NCI-H524 (cell line): ENCODE measurements around the gene OSR1.
"Not testable (repeated sequence)": the region's sequence is repeated elsewhere in the genome, so short reads cannot be mapped to it uniquely, and the experiment has no call there.

Experiments used
- DNase-seq, 2 experiments: peaks; one replicate each; lab custom pipeline; 2025; lab: John Stamatoyannopoulos, UW

Gene OSR1

GRCh38 chr2:19358242-19359020, at the start of gene OSR1:
Gene OSR1 (minus strand): TSS chr2:19358623. CDS start chr2:19353805, 4,818 bp downstream.
- DNase-seq = peak; percentile 64 to 79

GRCh38 chr2:19403785-19404184, 45.4 kb upstream of the OSR1 start:
- DNase-seq = no peak

- DNase-seq = no peak
Observed at GRCh38 chr2:19392191-19392590, 33.8 kb upstream of the OSR1 start.

GRCh38 chr2:19389469-19389868, 31.0 kb upstream of the OSR1 start:
- DNase-seq = not testable (repeated sequence)

DNA sequence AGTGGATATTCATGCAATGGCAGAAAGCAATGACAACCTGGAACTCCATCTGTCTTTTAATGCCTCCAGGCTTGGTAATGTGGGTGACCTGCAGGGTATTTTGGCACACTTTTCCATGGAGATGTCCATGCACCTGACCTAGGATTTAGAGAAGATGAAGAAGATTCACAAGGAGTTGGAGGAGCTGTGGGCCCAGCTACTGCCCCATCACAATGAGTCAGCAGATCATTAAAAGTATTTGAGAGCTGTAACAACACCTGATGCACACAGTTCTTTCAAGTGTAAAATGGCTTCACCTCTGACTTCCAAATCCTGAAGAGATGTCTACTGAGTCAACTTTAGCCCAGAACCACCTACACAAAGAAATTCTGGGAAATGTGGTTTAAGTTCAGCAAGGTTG, 22.1 kb upstream of the OSR1 start:
- no peak for DNase-seq

GRCh38 chr2:19378939-19379338, 20.5 kb upstream of the OSR1 start:
- DNase-seq = no peak

DNA sequence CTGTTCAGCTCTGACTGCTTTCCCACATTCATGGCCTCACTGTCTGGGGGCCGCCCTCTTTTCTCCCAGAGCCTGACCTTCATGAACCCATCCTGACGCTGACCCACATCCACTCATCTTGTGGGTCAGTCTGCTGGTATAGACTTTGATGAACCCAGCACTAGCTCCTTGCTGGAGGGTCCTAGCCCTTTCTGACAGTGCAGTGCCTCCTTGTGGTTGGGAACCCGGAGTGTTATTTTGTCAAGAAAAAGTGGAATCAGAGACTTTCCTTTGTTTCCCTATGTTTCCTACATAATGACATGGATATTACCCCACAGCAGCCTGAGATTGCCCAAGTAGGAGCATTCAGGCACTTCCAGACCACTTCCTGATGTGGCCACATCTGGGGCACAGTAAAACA, 19.3 kb upstream of the OSR1 start:
- DNase-seq = no peak

- DNase-seq = no peak
Observed at GRCh38 chr2:19373352-19373751, 14.9 kb upstream of the OSR1 start.

GRCh38 chr2:19371996-19372582, 13.7 kb upstream of the OSR1 start:
- DNase-seq = no peak

DNA sequence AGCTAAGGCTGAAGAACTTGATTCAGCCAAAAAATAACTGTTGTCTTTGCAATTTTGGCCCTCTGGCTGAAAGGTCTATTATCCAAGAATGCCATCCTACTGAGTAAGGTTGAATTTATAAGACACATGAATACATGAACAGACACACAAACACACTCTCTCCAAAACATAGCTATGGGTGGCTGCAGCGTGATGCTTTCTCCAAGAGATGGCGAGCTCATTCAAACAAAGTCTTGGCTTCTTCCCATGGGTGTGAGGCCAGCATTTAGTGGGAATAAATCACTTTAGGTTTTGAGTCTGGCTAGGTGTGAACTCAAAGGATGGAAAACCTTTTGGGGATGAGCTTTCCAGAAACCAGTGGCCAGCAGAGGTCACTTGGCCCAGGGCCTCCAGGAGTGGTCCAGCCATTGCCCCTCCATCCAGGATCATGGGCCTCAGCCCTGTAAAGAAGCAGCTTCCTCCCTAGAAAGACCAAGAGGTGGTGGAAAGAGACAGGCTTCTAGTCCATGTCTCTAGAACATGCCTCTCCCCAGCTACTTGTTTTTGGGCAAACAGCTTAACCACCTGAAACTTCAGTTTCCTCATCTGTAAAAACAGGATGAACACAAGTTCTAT, 11.0 kb upstream of the OSR1 start:
- DNase-seq = peak in 1 of 2 experiments; percentile 56

DNA sequence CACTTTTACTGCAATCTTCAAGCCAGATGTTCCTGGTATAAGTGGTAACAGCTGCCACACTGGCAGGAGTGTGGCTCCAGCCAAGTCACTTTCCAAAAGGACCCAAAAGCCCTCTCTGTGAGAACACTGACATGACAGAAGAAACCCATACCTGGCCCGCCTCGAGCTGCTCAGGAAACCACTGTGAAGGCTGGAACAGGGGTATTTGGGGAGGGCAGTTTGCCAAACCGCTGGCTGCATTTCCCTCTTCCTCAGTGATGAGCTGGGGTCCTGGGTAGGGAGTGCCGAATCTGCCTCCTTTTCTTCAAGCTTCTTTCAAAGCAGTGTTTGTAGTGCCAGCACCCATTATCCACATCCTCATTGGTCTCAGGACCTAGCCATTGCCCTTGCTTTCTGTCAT, 10.3 kb upstream of the OSR1 start:
- no peak for DNase-seq

DNA sequence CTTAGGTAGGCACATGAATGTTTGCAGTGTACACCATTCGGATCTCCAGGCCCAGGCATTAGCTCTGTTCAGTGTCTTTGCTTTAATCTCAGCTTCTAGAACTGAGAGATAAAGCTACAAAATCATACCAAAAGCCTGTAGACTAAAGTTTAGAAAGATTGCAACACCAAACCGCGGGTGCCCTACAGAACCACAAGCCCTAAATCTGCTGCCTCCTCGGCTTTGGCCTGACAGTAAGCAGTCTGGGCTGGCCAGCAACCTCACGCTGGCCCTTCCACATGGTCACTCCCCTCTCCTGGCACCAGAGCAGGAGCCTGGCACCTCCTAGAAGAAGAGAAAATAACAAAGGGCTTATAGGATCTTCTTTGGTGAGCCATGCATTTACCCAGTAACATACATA, 8.9 kb upstream of the OSR1 start:
- no peak for DNase-seq

DNA sequence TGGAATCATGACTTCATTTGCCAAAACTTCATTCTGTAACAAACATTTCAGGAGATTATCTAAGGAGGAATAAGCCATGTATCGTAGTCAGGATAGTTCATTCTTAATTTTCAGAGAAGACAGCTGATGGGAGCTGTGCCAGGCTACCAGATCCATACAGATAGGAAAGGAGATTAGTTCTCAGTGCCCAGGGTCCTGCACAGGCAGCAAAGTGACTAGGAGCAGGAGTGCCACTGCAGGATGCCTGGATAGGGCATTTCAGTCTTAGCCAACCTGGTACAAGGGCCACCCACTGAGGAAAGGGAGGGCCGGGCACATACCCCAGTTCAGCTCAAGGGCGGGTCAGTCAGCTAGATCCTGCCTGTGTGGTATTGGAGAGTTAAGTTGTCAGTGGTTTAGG, 6.7 kb upstream of the OSR1 start:
- DNase-seq = no peak

- no peak for DNase-seq
Observed at GRCh38 chr2:19364014-19364413, 5.6 kb upstream of the OSR1 start.

- DNase-seq = no peak
Observed at GRCh38 chr2:19363474-19363778, 5.0 kb upstream of the OSR1 start.

GRCh38 chr2:19362755-19363473, 4.5 kb upstream of the OSR1 start:
- peak; percentile 80 to 96 for DNase-seq

DNA sequence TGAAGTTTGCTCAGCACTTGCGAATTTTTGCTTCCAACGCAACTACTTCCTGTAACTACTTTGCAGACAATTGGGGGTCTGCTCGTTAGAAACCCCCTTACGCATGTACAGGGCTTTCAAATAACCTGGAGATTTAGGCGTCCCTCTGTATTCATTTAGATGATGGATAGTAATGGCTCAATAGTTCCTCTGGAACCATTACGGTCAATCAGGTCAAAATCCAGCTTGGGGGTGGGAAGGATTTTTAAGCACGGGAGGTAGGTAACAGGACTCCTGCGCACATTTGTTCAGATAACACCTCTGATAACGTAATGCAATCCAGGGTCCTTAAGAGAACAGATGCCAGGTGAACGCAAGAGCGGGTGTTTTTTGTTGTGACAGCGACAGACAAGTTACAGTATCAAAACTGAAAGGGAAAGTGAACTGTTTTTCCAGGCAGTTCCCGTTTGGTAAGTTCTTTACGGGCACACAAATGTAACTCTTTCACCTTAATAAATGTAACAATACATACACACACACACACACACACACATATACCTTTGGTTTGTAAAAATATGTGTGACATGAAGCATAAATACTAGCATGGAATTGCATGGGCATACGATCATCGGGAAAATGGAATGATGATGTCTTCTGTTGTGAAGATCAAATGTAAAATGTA, 3.8 kb upstream of the OSR1 start:
- DNase-seq = peak in 1 of 2 experiments; percentile 66

DNA sequence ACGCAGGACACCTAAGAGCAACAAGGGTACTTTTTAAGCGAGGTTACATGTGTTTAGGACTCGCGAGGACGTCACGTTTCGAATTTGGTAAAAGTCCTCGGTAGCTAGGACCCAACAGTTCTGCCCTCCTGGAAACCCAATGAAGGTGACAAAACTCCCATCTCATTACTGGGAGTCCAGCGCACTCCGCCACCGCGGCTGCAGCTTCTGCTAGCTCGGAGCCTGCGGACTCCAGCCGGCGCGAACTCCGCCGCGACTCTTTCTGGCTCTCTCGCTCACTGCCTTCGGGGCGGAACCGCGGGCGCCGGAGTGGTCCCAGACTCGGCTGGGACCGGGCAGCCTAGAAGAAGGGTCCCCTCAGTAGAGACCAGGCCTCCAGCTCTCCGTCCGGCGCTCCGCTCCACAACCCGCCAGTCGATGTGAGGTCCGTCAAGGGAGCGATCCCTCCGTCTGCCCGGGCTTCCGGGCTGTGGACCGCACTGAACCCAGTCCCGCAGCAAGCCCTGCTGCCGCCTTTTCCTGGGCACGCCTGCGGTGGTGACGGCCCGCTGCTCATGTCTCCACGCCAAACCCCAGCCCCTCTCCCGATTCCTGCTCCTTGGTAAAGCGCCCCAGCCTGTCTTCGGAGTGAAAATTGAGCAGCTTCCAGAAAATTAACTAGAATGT, 3.0 kb upstream of the OSR1 start:
- DNase-seq = peak in 1 of 2 experiments; percentile 44

DNA sequence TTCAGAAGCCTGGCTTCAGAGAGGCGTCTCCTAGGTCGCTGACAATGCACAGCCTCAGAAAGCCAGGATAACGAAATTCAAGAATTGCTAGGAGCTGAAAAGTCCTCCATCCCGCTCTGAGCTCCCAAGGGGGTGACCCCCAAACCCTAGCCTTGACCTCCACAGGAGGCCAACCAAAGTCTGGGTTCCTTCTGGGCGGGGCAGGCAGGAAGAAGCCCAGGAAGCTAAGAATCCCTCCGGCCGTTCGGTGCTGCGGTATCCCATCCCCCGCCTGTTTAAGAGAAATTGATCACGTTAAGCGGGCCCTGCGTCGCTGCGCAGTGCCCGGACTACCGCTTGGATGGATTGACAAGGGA, 2.5 kb upstream of the OSR1 start:
- DNase-seq = no peak

DNA sequence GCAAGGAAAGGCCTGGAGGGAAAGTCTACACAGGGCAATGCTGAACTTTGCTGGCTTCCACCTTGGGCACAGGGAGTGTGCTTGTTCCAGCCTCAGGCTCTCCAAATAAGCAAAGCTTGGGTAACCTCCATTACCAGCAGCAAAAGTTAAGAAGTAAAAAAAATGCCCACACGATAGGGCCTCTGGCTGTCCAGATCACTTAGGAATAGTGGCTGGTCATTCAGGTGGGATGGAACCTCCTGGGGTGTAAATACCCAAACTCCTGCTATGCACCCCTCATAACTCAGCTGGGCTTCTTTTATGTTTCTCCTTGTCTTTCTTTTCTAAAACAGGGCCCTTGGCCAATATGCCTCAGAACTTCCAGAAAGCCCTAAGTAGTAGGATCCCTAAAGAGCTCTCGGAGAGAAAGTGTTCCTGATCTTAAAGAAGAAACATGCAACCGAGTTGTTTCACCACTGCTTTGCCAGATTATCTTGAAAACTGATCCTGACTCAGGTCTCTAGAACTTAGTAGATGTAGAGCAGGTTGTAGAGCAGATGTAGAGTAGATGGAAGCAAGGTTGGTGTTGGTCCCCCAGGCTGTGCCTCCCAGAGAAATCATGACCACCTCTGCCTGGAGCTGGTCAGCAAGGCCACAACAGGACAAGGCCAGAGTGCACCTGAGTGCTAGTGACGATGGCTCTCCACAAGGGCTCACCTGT, 2.0 kb upstream of the OSR1 start:
- no peak for DNase-seq

DNA sequence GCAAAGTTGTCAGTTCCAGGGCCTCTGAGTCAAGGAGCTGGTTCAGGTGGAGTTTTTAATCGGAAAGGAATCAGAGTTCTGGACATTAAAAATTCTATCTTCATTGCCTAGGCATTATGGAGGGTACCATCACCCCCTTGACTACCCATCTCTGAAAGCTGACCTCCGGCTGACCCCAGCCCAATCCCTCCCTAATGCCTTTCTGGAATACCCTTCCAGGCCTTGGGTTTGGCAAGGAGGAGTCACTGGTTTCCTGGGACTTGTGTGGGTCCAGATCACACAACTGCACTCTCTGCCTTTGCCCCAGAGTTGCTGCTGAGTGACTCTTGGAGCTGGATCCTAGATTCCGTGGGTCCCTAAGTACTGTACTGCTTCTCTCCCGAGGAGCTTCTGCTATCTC, 1.0 kb upstream of the OSR1 start:
- no peak for DNase-seq
